T-helper 1 cell (primary cell): Measurements from ENCODE around the gene CCNY.
"Not testable (repeated sequence)": the region's sequence is repeated elsewhere in the genome, so short reads cannot be mapped to it uniquely, and the experiment has no call there.

Experiments
- DNase-seq, 5 donors: peaks; one replicate each; pipeline ENCODE4 v3.0.0-alpha.2; 2012 to 2020

The CCNY gene

DNA sequence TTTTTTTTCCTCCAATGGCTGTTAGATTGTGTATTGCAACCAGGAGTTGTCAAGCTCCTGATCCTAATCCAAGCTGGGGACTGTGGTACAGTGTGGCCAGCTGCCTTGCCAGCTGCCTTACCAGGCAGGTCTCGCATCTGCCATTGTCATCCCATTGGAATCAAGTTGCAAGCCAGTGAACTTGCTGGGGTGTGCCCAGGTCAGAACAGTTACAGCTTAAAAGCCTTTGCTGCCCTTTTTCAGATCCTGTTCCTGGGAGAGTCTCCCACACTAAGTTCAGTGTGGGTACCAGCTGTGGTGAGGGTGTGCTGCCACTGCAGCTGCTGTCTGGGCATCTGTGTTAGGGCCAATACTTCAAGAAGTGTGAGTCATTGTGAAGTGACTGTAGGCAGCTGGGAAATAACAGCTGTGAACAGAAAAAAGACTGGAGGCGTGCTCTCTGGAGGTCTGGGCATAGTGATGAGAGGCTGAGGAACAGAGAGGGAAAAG, 72.8 kb downstream of the CCNY start:
- DNase-seq = no peak

DNA sequence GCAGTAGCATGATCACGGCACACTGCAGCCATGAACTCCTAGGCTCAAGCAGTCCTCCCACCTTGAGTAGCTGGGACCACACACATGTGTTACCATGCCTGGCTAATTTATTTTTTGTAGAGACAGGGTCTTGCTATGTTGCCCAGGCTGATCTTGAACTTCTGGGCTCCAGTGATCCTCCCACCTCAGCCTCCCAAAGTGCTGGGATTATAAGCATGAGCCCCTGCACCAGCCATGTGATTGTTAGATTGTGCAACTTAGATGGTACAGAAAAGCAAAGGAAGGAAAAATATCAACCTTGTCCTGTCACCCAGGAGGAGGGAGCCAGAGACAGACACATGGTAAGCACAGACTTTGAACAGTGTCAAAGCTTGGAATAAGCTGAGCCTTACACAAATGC, 73.5 kb downstream of the CCNY start:
- DNase-seq = no peak

DNA sequence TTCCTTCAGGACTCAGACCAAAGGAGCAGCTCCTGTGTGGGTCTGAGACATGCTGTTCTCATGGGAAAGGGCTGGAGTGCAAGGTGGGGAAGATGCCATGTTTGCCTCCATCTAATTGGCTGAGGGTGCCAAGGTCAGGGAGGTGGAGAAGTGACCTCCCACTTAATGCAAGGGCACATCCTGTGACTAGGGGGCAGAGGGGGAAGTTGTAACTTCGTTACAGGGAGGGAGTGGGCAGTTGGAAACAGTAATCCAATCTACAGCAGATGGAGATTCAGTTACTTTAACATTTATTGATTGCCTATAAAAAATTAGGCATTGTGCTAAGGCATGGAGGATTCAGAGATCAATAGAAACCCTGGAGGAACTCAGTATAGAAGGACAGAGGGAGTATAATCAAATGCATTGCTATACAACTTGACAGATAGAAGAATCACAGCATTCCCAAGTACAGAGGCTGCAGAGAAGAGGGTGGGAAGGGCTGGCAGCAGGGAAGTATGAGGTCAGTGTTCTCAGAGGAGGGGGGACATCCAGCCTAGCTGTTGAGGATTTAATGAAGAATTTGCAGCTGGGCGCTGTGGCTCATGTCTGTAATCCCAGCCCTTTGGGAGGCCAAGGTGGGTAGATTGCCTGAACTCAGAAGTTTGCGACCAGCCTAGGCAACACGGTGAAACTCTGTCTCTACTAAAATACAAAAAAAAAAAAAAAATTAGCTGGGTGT, 75.9 kb downstream of the CCNY start:
- DNase-seq = no peak

GRCh38 chr10:35412900-35413491, 76.7 kb downstream of the CCNY start:
- DNase-seq = no peak

DNA sequence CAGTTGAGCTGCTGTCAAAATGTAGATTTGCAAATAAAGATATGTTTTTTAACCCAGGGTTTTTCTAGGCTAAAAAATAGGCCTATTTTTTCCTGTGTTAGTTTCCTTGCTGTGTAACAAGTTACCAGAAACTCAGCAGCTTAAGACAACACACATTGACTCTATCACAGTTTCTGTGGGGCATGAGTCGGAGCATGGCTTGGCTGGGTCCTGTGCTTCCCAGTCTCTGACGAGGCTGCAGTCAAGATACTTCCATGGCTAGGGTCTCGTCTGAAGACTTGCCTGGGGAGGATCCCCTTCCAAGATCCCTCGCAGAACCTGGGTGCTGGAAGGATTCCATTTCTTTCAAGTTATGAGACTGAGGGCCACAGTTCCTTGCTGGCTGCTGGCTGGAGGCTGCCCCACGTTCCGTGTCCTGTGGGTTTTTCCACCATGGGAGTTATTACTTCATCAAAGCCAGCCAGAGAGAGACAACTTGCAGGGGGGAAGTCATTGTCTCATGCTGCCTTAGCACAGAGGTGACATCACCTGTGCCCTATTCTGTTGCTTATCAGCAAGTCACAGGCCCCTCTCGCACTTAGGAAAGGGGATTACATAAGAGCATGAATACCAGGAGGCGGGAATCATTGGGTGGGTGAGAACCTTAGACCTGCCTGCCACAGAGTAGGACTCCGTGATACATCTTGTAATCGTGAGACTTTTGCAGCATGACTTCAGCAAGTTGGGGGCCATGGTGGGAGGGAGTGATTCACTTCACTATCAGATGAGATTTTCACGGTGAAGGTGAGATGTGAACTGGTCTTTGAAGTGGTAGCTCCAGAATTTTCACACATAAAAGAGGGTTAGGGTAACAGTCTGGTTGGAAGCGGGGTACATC, 77.9 kb downstream of the CCNY start:
- DNase-seq = no peak

DNA sequence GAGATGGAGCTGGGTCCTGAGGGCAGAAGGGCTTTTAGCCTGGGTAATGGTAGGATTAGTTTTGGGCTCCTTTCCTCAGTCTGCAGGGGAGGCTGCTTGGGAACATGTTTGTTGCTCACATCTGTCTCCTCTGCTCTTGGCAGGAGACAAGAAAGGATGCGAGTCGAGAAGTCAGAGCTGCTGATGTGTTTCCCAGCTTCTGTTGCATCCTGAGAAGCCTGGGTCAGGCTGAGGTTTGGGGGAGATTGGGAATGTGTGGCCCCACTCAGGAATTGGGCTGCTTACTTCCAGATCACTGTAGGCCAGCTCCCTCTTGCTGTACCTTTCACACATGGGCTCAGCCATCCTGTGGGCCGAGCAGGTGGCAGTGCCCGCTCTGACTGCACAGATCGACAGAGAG, 79.2 kb downstream of the CCNY start:
- no peak for DNase-seq

GRCh38 chr10:35416619-35417312, 80.5 kb downstream of the CCNY start:
- DNase-seq = no peak

- no peak for DNase-seq
These were observed 81.0 kb downstream of the CCNY start for GRCh38 chr10:35417313-35417625.

- DNase-seq = no peak
These were observed 81.5 kb downstream of the CCNY start for GRCh38 chr10:35417795-35418194.

DNA sequence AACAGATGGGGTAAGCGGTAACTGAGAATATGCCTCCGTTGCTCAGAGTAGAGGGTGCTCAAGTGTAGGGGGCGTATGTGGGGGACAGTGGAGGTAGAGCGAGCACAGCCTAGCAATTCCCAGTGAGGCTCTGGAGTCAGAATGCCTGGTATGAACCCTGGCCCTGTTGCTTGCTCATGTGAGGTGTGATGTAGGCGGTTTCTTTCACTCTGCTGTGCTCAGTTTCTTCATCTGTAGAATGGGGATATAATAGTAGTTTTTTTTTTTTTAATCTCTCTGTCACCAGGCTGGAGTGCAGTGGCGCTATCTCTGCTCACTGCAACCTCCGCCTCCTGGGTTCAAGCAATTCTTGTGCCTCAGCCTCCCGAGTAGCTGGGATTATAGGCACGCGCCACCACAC, 82.3 kb downstream of the CCNY start:
- not testable (repeated sequence) for DNase-seq

- no peak for DNase-seq
These were observed 83.7 kb downstream of the CCNY start for GRCh38 chr10:35420044-35420443.

DNA sequence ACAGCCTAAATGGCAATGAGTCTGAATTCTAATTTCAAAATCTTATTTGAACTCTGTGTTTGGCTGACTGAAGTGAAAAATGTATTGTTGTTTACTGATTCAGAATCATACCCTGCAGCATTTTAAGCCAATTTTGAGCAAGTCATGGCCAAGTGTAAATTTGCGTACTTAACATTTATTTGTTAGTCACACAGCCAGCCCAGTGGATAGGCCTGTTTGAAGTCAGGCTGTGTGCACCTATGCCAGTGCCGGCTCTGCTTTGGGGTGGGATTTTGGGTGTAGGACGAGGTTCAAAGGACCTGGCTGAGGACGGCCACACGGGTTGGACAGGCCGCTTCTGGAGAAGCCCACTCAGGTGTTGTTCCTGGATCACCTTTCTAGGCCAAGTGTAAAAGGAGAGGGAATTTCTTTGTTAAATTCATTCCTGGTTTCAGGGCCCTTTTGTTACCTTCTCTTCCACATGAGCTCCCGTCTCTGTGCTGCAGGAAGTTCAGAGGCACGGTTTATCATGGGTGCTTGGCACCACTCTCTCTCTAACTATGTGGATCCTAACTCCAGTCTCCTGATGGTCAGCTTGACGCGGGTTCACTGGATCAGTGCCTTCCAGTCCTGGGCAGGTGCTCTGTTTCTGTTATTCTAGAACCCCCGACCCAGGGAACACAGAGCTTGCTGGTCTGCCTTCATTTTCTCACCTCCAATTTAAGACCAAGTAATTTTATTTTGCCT, 84.7 kb downstream of the CCNY start:
- DNase-seq = no peak

DNA sequence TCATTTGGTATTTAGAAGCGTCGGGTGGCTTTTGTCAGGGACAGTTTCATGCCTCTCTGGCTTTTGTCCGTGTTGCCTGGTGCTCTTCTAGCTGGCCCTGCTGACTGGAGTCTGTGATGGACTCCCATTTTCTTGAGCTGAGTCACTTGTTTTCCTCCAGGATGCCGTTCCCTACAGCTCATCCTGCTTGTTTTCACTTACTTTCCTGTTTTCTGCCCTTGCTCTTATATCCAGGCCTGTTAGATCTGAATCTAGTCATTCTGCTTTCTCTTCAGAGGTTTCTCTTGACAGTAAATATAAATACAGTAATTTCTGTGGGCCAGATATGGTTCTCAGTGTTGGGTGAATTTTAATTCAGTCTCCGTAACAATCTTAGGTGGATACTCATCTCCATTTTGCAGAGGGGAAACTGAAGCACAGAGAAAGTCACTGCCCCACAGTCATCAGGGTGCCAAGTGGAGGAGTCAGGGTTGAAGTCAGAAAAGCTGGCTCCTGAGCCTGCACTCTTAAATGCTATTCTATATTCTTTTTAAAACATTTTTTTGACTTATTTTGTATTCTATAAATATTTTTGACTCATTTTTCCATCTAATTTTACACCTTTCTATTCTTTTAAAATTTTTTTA, 85.4 kb downstream of the CCNY start:
- no peak for DNase-seq

DNA sequence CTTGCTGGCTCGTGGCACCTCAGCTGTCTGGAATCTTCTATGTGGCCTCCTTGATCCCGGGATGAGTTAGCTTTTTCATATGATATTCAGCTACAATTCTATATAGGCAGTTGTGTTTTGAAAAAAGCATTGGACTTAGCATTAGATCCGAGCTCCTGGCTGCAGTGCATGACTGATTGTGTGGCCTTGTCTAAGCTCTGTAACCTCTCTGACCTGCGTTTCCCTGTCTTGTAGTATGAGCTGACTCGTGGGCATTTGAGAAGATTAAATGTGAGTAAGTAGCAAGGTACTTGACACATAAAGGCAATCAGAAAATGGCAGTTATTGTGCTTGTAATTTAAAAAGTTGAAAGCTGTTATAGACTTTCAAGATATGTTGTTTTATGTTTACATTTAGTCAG, 85.9 kb downstream of the CCNY start:
- DNase-seq = no peak

DNA sequence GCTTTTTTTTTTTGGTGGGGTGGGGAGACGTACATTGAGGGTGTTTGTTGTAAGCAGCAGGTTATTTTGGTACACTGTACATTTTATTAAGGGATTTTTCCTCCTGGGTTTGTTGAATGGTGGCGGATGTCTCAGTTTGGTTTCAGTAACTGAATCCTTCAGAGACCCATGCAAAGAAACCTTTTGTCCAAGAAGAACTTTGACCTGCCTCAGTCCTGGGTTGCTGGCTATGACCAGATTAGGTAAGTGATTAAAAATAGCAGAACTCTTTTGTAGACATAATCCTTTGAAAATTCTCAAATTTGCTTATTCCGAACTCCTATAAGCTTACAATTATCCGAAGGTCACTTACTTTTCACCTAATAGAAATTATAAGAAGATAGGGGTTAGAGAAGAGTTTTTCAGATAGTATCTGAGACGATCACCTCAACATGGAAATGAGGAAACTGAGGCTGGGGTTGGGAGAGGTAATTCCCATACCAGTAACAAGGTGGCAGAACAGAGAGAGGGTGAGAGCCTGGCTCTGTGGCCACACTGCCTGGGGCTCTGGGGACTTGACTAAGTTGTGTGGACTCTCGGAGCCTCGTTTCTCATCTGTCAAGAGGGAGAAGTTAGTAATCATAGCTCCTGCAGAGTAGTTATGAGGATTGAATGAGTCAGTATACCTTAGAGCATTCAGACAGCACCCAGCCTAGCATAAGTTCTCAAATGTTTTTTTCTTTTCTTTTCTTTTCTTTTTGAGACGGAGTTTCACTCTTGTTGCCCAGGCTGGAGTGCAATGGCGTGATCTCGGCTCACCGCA, 87.4 kb downstream of the CCNY start:
- DNase-seq = no peak

GRCh38 chr10:35424680-35425285, 88.5 kb downstream of the CCNY start:
- DNase-seq = no peak

DNA sequence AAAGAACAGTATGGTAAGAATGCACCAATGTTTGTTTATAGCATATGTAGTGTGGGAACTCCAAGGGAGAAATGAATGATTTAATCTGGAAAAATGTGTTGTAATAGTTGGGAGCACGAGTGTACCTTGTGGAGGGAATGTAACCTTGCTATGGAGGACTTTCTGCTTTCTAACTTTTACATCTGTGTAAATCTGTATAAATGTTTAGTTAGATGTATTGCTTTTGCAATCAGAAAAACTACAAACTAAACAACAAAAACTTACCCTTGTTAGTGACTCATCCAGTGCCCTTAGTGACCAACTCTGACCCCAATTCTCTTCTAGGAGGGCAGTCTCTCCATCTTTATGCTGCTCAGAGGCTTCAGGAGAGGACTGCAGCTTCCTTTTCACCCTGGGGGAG, 89.3 kb downstream of the CCNY start:
- no peak for DNase-seq

DNA sequence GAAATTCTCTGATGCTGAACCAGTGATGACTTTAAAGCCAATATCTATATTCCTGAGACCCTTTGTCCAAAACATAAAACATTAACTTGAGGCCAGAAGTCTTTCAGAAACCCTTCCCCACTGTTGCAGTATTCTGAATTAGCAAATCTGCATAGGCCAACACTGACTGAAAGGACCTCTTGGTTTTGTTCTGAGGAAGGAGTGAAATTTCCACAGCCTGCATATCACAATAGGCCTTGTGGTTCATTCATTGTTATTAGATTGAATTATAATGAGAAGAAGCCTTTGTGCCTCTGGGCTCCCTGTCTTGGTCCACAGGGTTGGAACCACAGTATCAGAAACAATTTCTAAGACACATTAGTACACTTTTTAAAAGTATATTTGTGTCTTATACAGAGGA, 90.3 kb downstream of the CCNY start:
- DNase-seq = no peak

- DNase-seq = no peak
These were observed 91.2 kb downstream of the CCNY start for GRCh38 chr10:35427543-35427942.

GRCh38 chr10:35428521-35428920, 92.2 kb downstream of the CCNY start:
- DNase-seq = no peak
